ENCODE measurements around the gene STAG2.

Gene STAG2

GRCh38 chrX:123988423-123989111 lies 27.1 kb downstream of the STAG2 start:
- in situ Hi-C loops (cut with HindIII; ENCODE audit: low sequenced_read_pairs): no loop called here
- no peak overlapping the region for H3K4me3 ChIP-seq (ENCODE audit: low read depth, low read length)
- DNase-seq (ENCODE audit: low read depth): no peak
- TF ChIP-seq CTCF (IDR thresholded peaks at IDR 0.05; ENCODE audit: low read depth, low read length, missing control alignments): no peak

DNA sequence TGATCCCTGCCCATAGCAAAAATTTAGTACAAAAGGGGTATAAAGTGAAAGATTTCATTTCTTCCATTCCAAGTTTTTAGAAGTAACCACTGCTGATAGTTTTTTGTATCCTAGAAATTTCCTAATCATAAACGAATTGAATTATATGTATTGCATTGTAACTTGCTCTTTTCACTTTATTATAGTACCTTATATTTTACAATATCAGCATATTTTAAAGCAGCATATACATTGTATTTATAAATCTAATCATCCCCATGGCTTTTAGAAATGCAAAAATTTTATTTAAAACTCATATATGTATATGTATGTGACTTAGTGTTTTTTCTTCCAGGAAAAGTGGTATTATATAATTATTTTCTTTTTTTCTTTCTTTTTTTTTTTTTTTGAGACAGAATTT lies 27.7 kb downstream of the STAG2 start:
- H3K4me3 ChIP-seq (ENCODE audit: low read depth, low read length): no peak overlapping the region
- TF ChIP-seq CTCF (IDR thresholded peaks at IDR 0.05; ENCODE audit: low read depth, low read length, missing control alignments): no peak
- in situ Hi-C loops (cut with HindIII; ENCODE audit: low sequenced_read_pairs): no loop called here
- DNase-seq (ENCODE audit: low read depth): no peak

- in situ Hi-C loops (cut with HindIII; ENCODE audit: low sequenced_read_pairs): no loop called here
- no peak for TF ChIP-seq CTCF (IDR thresholded peaks at IDR 0.05; ENCODE audit: low read depth, low read length, missing control alignments)
- no peak for DNase-seq (ENCODE audit: low read depth)
- no peak overlapping the region for H3K4me3 ChIP-seq (ENCODE audit: low read depth, low read length)
These were observed 28.7 kb downstream of the STAG2 start for GRCh38 chrX:123990169-123990568.

DNA sequence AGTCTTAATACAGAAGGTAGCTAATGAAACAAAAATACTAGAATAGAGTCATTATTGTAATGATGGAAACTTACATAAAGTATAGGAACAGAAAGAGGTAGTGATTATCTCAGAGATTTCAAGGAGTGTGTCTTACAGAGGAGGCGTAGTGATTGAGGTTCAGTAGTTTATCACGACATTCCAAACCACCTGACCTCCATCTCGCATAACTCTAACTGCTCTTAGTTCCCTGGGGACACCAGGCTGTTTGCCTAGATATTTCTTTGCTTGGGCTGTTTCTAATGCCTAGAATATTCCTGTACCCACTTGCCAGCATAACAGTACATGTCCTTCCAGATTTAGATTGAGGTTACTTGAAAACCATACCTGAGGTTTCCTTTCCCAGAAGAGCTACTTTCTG lies 29.1 kb downstream of the STAG2 start:
- TF ChIP-seq CTCF (IDR thresholded peaks at IDR 0.05; ENCODE audit: low read depth, low read length, missing control alignments): no peak
- no peak for DNase-seq (ENCODE audit: low read depth)
- no peak overlapping the region for H3K4me3 ChIP-seq (ENCODE audit: low read depth, low read length)
- in situ Hi-C loops (cut with HindIII; ENCODE audit: low sequenced_read_pairs): no loop called here

DNA sequence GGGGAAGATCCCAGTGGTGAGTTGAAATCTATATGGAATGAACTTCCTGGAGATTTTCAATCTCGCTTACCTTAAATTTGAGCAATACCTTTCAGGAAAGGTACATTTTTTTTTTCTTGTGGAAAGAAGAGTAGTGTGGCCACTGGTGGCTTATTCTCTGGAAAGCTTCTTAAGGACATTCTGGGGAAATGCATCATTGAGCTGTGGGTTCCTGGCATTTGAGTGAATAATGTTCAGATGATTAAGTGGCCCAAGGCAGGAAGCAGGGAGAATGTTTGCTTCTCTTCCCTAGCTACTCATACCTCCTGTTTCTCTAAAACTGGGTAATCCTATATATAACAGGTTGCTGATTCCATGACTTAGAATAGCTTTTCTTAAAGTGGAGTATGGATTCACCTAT lies 31.8 kb downstream of the STAG2 start:
- peak; percentile 26 for DNase-seq (ENCODE audit: low read depth)
- in situ Hi-C loops (cut with HindIII; ENCODE audit: low sequenced_read_pairs): no loop called here
- no peak for TF ChIP-seq CTCF (IDR thresholded peaks at IDR 0.05; ENCODE audit: low read depth, low read length, missing control alignments)
- H3K4me3 ChIP-seq (ENCODE audit: low read depth, low read length): no peak overlapping the region

- no peak for TF ChIP-seq CTCF (IDR thresholded peaks at IDR 0.05; ENCODE audit: low read depth, low read length, missing control alignments)
- in situ Hi-C loops (cut with HindIII; ENCODE audit: low sequenced_read_pairs): no loop called here
- H3K4me3 ChIP-seq (ENCODE audit: low read depth, low read length): no peak overlapping the region
- no peak for DNase-seq (ENCODE audit: low read depth)
These were observed 32.6 kb downstream of the STAG2 start for GRCh38 chrX:123993904-123994635.

Measured in astrocyte of the cerebellum (primary cell).